HG03066 (cell line): Measurements from ENCODE around the gene LMNTD1.
"Not testable (repeated sequence)": the region's sequence is repeated elsewhere in the genome, so short reads cannot be mapped to it uniquely, and the experiment has no call there.

Experiments used
- ATAC-seq: cut with Tn5 transposase; IDR thresholded peaks from one replicate; pipeline ENCODE4 v1.9.1; 2021; ENCODE audit warnings: low read depth; ENCODE audit not compliant: unreplicated experiment

The LMNTD1 gene, protein sequence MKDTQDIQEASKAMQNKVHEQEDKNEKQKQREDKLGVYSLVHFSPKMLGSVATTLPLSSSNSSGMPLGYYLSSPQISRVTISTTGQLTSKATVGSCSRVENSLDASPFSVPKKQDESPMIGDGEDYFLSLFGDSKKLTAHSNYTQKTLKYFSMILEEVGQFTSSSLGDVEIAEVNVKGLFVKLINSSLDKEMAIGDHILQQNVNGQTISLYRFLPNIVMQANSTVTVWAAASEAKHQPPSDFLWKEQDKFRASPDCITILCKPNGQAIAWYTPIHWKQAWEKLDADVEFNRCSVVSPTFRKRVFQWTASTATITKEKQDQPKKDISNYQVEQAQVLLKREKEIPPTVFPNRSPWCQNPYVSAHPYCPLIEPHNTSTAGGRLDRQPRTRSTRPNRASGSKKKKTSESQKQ

DNA sequence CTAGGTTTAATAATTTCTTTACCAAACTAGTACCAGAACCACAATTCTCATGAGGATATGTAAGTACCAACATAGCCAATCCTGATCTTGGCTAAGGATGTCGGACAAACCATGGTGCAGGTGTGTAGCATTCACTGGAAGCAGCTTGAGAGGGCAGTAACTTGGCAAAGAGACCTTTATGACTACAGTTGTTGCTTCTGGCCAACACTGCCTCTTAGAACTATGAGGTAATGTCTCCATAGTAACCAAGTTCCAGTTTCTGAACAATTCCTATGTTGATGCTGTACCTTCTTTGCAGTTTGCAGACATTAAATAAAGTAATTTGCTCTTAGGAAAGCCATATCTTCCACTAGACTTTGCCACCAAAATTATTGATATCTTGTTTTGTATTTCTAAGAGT, at the start of gene LMNTD1:
Gene LMNTD1, minus strand, starts transcription at position 186 of the 400 bp plus-strand sequence. CDS start 324 bp downstream, outside the sequence.
- ATAC-seq, result no peak

DNA sequence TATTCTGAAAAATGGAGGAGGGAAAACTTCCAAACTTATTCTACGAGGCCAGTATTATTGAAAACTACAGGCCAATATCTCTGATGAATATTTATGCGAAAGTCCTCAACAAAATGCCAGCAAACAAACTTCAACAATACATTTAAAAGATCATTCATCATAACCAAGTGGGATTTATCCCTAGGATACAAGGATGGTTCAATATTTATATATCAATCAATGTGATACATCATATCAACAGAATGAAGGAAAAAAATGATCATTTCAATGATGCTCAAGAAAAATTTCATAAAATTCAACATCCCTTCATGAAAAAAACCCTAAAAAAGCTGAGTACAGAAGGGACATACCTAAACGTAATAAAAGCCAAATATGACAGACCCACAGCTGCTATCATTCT, 45.9 kb upstream of the LMNTD1 start:
- no peak for ATAC-seq

DNA sequence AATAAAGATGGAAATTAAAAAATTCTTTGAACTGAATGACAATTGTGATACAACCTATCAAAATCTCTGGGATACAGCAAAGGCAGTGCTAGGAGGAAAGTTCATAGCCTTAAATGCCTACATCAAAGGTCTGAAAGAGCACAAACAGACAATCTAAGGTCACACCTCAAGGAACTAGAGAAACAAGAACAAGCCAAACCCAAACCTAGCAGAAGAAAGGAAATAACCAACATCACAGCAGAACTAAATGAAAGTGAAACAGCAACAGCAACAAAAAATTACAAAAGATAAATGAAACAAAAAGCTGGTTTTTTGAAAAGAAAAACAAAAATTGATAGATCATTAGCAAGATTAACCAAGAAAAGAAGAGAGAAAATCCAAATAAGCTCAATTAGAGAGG, 42.4 kb upstream of the LMNTD1 start:
- ATAC-seq, result not testable (repeated sequence)

GRCh38 chr12:25594376-25594775, 41.3 kb upstream of the LMNTD1 start:
- no peak for ATAC-seq

- ATAC-seq, result no peak
Measured at GRCh38 chr12:25592725-25593495, 39.8 kb upstream of the LMNTD1 start.

GRCh38 chr12:25591144-25591543, 38.1 kb upstream of the LMNTD1 start:
- ATAC-seq, result no peak

GRCh38 chr12:25590011-25590721, 37.1 kb upstream of the LMNTD1 start:
- no peak for ATAC-seq

DNA sequence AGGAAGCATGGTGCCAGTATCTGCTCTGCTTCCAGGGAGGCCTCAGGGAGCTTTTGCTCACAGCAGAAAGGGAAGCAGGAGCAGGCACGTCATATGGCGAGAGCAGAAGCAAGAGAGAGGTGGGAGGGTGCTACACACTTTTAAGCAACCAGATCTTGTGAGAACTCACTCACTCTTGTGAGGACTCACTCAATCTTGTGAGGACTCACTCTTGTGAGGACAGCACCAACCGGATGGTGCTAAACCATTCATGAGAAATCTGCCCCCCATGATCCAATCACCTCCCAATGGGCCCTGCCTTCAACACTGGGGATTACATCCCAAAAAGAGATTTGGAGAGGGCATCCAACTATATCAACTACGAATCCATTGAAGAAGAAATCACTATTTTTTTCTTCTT, 34.3 kb upstream of the LMNTD1 start:
- no peak for ATAC-seq

GRCh38 chr12:25585662-25586061, 32.6 kb upstream of the LMNTD1 start:
- ATAC-seq, result no peak

GRCh38 chr12:25585021-25585523, 32.0 kb upstream of the LMNTD1 start:
- no peak for ATAC-seq

DNA sequence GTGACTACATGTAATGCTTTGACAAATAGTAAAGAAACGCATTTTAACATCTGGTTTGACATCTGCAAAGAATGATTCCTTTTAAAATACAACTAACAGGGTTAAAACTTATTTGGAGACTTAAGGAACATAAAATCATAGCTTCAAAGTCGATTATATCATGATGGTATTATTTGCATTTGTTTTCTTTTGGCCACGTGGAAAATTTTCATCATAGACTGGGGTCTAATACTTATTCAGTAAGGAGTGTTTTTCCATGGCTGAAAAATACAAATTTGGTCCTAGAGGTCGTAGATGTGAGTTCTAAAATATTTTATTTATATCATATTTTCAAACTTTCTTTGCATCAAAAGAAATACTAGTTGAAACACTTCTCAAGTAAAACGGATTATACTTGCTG, 31.5 kb upstream of the LMNTD1 start:
- no peak for ATAC-seq

- no peak for ATAC-seq
Measured at GRCh38 chr12:25583545-25583944, 30.5 kb upstream of the LMNTD1 start.

- no peak for ATAC-seq
Measured at GRCh38 chr12:25581067-25581466, 28.0 kb upstream of the LMNTD1 start.

- no peak for ATAC-seq
Measured at GRCh38 chr12:25578411-25579143, 25.5 kb upstream of the LMNTD1 start.

GRCh38 chr12:25574761-25575160, 21.7 kb upstream of the LMNTD1 start:
- no peak for ATAC-seq

DNA sequence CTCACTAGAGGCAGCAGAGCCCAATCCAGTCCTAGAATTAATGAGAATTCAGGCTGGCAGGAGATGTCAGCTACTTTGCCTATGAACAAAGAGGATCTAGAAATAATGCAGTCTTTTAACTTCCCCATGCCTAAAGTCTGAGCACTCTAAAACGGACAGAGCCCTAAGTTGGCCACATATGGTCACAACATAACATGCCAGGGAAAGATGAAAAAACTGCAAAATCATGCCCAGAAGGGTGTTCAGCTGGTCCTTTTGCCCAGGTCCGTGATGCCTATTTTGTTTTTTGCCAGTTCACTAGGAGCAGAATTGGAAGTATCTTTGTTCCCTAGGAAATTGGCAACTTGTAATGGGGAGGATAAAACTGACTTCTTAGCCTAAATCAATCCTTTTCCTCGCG, 20.3 kb upstream of the LMNTD1 start:
- ATAC-seq, result no peak

DNA sequence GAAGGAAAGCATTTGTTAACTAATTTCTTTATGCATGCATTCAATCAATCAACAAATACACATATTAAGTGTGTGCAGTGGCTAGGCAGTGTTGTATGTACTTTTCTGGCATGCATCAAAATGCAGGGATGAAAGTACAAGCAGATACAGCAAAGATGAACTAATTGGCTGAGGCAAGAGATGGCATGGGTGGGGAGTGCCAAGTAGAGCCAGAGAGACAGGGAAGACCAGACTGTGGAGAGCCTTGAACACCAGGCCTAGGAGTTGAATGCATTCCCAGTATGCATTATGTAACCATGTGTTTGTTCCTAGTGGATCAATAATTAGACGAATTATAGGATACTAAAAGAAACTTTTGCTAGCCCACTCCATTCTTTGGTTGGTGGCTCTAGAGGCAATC, 17.3 kb upstream of the LMNTD1 start:
- ATAC-seq, result no peak

DNA sequence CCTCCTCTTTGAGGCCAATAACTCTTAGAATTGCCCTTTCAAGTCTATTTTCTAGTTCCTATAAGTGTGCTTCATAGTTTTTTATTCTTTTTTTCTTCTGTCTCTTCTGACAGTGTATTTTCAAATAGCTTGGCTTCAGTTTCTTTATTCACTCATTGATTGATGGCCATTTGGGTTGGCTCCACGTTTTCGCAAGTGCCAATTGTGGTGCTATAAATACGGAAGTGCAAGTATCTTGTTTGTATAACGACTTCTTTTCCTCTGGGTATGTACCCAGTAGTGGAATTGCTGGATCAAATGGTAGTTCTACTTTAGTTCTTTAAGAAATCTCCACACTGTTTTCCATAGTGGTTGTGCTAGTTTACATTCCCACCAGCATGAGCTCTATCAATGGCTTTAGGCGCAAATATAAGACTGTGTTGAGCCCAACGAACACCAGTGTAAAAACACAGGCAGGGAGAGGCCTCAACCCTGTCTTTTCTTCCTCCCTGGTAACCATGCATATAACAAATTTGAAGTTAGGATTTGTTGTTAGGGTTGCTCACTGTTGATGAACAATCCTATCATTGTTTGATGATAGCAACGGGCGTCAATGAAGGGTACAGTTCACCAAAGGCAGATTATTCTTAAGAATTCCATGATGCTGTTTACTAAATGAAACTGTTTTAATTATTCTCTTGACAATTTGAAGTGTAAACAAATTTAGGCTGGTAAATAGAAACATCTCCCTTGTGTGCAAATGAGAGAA, 13.3 kb upstream of the LMNTD1 start:
- ATAC-seq, result no peak

- ATAC-seq, result no peak
Measured at GRCh38 chr12:25558586-25558985, 5.5 kb upstream of the LMNTD1 start.
